GM12874 (cell line): Measurements from ENCODE around the gene KRTAP5-5.
A peak's percentile ranks its signal among the peaks of the same experiment; 100 is the strongest.

Experiments used
- CTCF ChIP-seq: IDR thresholded peaks from 2 replicates; pipeline ENCODE4 v1.5.1; 2011; ENCODE audit warnings: low read depth, mild to moderate bottlenecking, control low read depth, low read length, moderate library complexity; ENCODE audit not compliant: insufficient read depth

KRTAP5-5 gene

GRCh38 chr11:1652026-1652425 lies 22.5 kb downstream of the KRTAP5-5 start:
- no peak for TF ChIP-seq CTCF

GRCh38 chr11:1652442-1652770 lies 22.8 kb downstream of the KRTAP5-5 start:
- TF ChIP-seq CTCF: no peak

- TF ChIP-seq CTCF: peak; percentile 91
Observed at GRCh38 chr11:1652771-1653540, 23.4 kb downstream of the KRTAP5-5 start.

- no peak for TF ChIP-seq CTCF
Observed at GRCh38 chr11:1653541-1654387, 24.2 kb downstream of the KRTAP5-5 start.

- TF ChIP-seq CTCF: no peak
Observed at GRCh38 chr11:1654388-1655167, 25.0 kb downstream of the KRTAP5-5 start.

GRCh38 chr11:1655168-1656060 lies 25.8 kb downstream of the KRTAP5-5 start:
- TF ChIP-seq CTCF: no peak
